DND-41 (cell line): Measurements from ENCODE around the gene SPINK2.

Experiments used
- CTCF ChIP-seq: IDR thresholded peaks from 2 replicates; pipeline ENCODE4 v1.5.1; 2012; ENCODE audit warnings: borderline replicate concordance, low read length, moderate library complexity, mild to moderate bottlenecking; ENCODE audit not compliant: poor library complexity, severe bottlenecking; ENCODE audit errors: extremely low read depth
- EZH2 ChIP-seq: IDR thresholded peaks from 3 replicates; pipeline ENCODE4 v1.6.1; 2012; ENCODE audit warnings: borderline replicate concordance, low read depth, mild to moderate bottlenecking, moderate library complexity, low read length, inconsistent platforms; ENCODE audit not compliant: severe bottlenecking

- TF ChIP-seq EZH2 (no peak), CTCF (no peak)
These were observed 38.3 kb upstream of the SPINK2 start for GRCh38 chr4:56859841-56860240.
